Suppressor macrophage (primary cell): ENCODE results near the gene GPLD1.

Source experiments
- DNase-seq, 4 experiments: peaks; one replicate each; pipeline ENCODE4 v3.0.0-alpha.2; 2020 to 2022

GPLD1 gene

GRCh38 chr6:24382220-24382540, 107.2 kb downstream of the GPLD1 start:
- DNase-seq: no peak

DNA sequence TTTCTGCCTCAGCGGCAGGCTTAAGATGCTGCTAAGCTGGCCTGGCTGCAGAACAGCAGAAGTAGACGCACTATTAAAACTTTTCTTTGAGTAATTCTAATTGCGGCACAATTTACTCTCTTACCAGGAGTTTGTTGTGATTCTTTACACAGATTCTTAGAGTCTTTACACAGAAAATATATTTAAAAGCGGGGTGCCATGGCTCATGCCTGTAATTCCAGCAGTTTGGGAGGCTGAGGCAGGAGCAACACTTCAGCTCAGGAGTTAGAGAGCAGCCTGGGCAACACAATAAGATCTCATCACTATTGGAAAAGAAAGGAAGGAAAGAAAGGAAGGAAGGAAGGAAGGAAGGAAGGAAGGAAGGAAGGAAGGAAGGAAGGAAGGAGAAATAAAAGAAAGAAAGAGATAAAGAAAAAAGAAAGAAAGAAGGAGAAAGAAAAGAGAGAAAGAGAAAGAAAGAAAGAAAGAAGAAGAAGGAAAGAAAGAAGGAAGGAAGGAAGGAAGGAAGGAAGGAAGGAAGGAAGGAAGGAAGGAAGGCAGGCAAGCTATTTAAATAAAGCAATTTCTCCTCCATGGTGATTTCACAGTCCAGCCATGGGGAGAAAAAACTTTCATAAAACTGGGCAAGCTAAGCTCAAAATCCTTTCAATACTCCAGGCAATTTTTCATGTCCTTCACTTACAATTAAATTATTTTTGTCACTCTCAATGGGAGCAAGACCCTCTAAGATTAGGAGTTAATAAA, 107.7 kb downstream of the GPLD1 start:
- DNase-seq: no peak

DNA sequence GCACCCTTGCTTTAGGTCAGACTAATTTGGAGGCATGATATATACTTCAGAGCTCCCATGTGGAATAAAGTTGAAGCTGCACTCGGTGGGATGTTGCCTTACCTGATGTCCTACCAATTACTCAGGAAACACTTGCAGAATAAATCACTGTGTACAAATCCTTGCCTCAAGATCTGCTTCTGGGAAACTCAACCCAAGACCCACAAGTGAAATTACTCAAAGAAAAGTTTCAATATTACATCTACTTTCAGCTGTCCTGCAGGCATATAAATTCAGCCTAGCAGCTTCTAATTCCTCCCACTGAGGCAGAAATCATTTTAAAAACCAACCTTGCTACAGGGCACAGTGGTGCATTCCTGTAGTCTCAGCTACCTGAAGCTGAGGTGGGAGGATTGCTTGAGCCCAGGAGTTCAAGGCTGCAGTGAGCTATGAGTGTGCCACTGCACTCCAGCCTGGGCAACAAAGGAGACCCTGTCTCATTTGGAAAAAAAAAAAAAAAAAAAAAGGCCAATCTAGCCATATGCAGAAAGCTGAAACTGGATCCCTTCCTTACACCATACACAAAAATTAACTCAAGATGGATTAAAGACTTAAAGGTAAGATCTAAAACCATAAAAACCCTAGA, 110.8 kb downstream of the GPLD1 start:
- DNase-seq: no peak
